SU-DHL-6 (cell line): ENCODE results near the gene NUDCD2.

Experiments
- CTCF ChIP-seq: fragments of 200-600 bp; sonication (generic); IDR thresholded peaks from one replicate; pipeline ENCODE4 v1.5.1; 2017; ENCODE audit warnings: antibody characterized with exemption, mild to moderate bottlenecking, low read length, moderate library complexity; ENCODE audit not compliant: insufficient read depth, poor library complexity, severe bottlenecking
- EZH2phosphoT487 ChIP-seq: fragments of 200-600 bp; sonication (generic), shearing (Covaris generic); conservative IDR thresholded peaks from 2 replicates; pipeline ENCODE4 v1.6.1; 2018; ENCODE audit warnings: mild to moderate bottlenecking, antibody characterized with exemption, low read length, moderate library complexity, mixed read lengths

DNA sequence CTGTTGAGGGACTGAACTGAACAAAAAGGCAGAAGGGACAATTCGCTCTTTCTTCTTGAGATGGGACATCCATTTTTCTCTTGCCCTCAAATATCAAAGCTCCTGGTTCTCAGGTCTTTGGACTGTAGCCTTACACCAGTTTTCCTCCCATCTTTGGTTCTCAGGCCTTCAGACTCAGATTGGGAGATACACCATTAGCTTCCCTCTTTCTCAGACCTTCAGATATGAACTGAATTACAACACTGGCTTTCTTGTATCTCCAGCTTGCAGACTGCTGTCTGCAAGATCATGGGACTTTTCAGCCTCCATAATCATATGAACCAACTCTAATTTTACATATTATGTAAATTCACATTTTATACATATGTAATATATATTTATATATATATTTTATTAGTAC, 35.1 kb downstream of the NUDCD2 start:
- TF ChIP-seq CTCF (no peak), EZH2phosphoT487 (no peak)
